NOMO-1 (cell line): ENCODE data around the gene TEAD1.

ENCODE experiments used
- DNase-seq, 2 experiments: peaks; one replicate each; lab custom pipeline; 2025; ENCODE audit not compliant: unreplicated experiment in 2 of 2; lab: John Stamatoyannopoulos, UW

Gene TEAD1

DNA sequence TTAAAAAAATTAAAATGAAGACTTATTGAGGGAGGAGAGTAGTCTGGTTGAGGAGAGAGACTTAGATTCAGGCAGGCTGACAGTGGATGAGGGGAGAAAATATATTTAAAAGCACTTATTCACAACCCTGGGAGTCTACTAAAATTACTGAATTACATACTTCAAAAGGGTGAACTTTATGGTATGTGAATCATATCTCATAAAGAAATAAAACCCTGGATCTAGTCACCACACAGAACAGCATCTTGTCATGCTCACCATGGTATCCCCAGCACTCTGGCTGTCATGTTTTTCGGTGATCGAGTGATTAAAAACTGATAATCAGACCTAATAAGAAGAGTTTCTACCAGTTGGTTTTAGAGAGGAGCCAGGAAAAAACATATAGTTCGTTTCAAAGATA is 11.0 kb downstream of the TEAD1 start:
- DNase-seq: no peak

GRCh38 chr11:12686246-12687060 is 12.2 kb downstream of the TEAD1 start:
- no peak for DNase-seq

DNA sequence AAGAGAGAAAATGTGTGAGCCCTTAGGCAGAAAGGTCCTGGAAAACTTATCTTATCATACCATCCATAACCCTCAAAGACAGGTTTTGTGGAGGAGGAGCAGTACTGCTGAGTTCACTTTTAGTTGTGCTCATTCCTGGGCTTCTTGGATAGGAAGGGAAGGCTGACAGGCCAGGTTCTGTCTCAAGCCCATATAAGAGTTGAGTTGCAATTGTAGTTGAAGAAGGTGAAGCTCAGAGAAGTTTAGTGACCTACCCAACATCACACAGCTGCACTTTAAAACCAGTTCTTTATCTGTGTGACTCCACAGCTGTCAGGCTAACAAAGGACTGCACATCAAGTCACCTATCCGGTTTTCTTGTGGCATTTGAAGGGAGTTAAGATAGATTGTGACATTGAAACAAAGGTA is 13.0 kb downstream of the TEAD1 start:
- no peak for DNase-seq

- DNase-seq: no peak
Measured at GRCh38 chr11:12687740-12688139, 13.5 kb downstream of the TEAD1 start.

GRCh38 chr11:12689029-12689755 is 15.0 kb downstream of the TEAD1 start:
- no peak for DNase-seq

DNA sequence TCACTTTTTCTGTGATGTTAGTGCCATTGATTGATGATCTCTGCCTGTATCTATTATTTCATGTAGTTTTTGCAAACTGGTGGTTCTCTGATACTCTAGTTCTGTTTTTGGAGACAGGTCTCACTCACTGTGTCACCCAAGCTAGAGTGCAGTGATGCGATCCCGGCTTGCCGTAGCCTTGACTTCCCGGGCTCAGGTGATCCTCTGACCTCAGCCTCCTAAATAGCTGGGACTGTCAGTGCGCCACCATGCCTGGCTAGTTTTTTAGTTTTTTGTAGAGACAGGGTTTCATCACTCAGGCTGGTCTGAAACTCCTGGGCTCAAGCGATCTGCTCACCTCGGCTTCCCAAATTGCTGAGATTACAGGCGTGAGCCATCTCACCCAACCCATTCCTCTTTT is 16.4 kb downstream of the TEAD1 start:
- DNase-seq: no peak

DNA sequence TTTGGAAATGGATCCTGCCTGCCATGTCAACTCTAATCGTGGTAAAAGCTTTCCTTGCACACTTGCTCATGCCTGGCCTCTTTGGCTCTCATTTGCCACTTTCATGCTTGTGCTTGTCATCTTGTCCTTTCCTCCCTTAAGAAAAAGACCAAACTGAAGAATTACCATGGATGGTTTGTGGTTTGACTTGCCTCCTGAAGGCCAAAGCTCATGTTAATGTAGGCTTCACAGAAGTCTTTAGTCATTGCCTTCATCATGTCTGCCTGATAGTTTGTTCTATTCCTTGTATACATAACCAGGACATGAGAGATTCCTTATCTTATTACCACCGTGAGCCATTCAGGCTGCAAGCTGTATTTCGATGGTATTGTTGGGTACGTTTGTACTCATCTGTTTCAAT is 17.3 kb downstream of the TEAD1 start:
- DNase-seq: no peak

- DNase-seq: no peak
Measured at GRCh38 chr11:12692229-12693075, 18.2 kb downstream of the TEAD1 start.

GRCh38 chr11:12693094-12693478 is 18.9 kb downstream of the TEAD1 start:
- no peak for DNase-seq

- DNase-seq: peak; percentile 45 to 68
Measured at GRCh38 chr11:12693479-12694182, 19.4 kb downstream of the TEAD1 start.

DNA sequence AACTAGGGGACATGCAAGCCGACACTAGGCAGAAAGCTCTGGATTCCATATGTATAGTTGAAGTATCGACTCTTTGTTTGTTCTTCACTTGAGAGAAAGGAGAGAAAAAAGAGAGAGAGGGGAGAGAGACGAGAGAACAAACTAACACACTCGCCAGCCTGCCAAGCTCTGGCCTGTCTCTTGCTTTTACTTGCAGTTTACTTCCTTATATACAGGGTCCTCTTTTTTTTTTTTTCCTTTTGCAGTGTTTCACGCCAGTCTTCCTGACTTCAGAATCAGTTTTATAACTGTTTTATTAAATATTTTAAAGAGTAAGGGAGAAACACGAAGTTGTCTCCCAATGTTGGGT is 19.9 kb downstream of the TEAD1 start:
- DNase-seq: peak in 1 of 2 experiments; percentile 60

DNA sequence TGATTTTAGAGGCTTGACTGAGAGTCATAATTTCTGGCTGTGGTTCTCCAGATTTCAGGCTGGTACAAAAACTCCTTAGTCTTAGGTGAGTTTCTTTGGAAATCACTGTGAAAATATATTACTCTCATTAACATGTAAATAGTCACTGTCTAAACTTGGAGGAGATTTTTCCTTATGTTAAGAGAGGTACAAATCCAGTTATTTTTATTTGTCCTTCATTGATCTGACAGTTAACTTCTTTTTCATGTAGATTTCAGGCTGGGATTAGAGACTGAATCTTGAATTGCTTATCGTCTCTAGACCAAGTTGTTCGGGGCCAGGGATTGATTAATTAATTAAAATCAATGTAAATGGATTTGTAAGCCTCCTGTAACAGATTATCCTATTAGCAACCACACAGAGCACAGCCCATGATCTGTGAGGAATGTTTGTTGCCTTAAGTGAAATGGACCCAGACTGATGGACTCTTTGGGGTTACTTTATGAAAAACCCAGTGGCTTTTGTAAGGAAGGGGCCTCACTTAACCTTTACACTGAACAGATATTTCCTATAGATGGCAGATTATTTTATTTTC is 21.1 kb downstream of the TEAD1 start:
- no peak for DNase-seq

GRCh38 chr11:12695873-12696272 is 21.7 kb downstream of the TEAD1 start:
- no peak for DNase-seq

DNA sequence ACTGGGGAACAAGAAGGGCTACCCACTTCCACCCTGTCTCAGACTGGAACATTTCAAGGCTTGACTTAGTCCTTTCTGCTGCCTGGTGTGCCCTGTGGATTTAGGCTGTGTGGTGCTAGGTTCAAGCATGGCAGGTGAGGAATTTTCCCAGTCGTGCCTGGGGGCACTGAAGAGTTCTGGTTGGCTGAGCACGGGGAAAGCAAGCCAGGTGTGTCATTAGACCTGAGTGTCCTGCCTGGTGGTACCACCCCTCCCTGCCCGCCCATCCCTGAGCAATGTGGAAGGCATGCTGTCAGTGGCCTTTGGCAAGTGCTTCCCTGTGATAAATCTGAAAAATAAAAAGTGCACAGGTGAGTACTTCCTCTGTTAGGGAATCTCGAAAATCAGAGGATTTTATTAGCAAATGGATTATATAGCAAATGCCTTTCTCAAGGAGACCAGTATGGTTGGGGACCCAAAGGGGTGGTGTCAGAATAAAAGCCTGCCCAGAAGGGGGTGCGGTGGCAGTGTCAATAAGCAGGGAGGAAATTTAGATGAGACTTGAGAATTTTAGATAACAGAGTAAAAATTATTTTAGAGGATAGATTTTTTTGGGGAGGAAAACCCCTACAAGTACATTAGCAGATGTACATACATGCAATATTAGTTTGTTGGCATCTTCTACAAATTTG is 22.8 kb downstream of the TEAD1 start:
- no peak for DNase-seq

- no peak for DNase-seq
Measured at GRCh38 chr11:12698048-12698447, 23.8 kb downstream of the TEAD1 start.

DNA sequence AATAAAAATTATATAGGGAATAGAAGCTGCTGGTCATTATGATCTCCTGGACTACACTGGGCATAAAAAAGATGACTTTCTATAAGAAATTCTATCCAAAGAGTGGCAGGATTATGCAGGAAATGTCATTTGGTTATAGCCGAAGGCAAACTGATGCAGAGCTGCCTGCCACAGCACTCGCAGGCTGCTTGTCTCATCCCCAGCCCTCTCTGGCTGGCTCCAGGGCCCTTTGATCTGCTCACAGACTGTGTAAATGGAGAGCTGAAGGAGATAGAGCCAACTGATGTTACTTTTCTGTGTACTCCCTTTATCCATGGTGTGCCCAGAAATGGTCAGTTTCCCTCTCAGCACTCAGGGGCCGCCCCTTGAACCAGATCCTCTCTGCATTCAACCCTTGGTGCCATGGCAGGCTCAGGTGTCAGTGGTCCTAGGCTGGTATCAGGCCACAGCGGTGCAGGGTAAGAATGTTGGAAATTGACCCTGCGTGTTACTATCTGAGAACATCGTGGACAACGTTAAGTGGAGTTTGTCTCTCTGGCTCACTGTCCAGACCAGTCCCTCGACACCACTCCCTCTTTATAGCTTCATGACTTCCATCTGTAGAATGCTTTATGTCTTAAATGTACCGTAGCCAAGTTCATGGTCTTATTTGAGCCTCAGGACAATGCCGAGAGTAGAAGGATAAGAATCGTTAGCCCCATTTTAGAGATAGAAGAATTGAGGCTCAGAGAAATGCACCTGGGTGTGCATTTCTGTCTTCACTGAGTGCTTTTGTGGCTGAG is 27.8 kb downstream of the TEAD1 start:
- DNase-seq: no peak

GRCh38 chr11:12702999-12703453 is 28.8 kb downstream of the TEAD1 start:
- no peak for DNase-seq

- DNase-seq: no peak
Measured at GRCh38 chr11:12704049-12704448, 29.8 kb downstream of the TEAD1 start.

DNA sequence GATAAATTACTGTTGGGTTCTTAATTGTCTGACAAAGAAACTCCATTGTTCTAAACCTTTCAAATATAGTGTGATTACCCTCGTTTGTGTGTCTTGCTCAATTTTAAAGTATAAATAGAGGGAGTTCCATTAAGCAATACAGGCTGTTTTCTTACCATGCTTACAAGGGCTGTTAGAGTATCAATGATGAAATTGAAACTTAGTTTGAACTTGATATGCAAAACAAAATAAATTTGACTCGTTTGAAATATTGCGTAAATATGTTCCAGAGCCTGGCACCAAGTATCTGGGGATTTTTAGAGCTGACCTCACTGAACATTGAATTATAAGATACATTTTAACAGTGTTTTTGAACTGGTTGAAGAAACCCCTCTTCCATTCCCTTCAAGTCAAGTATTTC is 31.7 kb downstream of the TEAD1 start:
- DNase-seq: peak; percentile 3 to 7
